Testis (tissue), 2 donors: ENCODE results near the gene CEMIP.

Experiments used
- CTCF ChIP-seq, 3 experiments: fragments of 450-650 bp in 2 of 3; fragments of 200-600 bp in 1 of 3; sonication (generic) in 1 of 3; IDR thresholded peaks; one replicate each; pipeline ENCODE4 v1.5.1; 2016 to 2019; ENCODE audit warnings: antibody characterized with exemption in 3 of 3, mild to moderate bottlenecking in 2 of 3, moderate library complexity in 1 of 3
- POLR2A ChIP-seq: fragments of 450-650 bp; IDR thresholded peaks from one replicate; pipeline ENCODE4 v1.6.1; 2017; ENCODE audit warnings: antibody characterized with exemption, mild to moderate bottlenecking, moderate library complexity

GRCh38 chr15:80753161-80753560 is 26.0 kb upstream of the CEMIP start:
- TF ChIP-seq CTCF (IDR thresholded peaks at IDR 0.05) (no peak), POLR2A (no peak)
